Measurements from ENCODE around the gene NMRAL1.

Gene NMRAL1

DNA sequence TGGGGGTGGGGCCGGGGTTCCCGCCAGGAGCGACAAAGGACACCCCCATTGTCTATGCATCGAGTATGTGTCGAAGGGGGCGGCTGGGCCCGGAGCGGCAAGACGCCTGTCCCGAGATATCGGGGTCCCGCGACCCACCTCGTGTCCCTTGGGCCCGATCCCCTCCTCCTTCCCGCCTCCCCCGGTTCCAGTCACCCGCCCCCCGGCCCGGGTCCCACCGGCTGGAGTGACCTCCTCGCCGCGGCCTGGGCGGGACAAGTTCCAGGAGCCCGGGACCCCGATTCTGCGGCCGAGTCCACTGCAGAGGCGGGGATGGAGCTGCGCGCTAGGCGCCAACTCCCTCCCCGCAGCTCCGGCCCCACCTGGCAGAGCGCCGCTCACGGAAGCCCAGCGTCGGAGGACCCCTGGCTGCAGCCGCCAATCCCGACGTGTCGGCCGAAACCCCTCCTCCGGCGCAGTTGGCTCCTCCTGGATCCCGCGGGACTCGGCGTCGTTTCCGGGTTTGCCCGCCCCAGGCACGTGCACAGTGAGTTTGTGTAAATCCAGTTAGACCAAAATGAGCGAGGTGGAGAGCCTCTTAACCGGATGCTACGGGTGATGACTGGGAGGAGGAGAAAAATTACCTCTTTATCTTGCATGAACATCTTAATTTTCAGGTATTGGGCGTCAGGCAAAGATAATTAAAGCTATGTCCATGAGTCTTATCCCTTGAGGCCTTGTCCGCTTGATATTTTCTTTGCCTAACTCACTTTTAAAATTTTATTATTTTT is at the start of gene NMRAL1:
NMRAL1 (minus strand) TSS at position 434 of the 770 bp plus-strand sequence. CDS start 493 bp downstream, outside the sequence.
- DNase-seq: peak; percentile 78

DNA sequence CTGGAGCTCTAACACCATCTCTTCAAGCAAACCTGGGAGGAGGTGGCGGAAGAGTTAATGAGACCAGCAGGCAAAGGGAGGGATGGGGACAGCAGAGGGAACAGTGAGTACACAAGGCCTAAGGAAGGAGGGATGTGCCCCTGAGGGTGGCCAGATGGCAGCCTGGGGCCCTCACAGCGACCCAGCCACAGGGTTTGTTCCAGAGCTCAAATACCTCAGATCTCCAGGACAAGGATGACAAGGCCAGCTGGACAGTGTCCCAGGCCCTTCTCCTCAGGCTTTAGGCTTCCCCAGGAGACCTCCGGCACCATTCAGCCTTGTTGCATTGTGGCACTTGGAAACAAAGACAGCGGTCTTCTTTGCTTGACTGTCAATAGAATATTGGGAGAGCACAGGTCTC is 49.3 kb upstream of the NMRAL1 start:
- no peak for DNase-seq

DNA sequence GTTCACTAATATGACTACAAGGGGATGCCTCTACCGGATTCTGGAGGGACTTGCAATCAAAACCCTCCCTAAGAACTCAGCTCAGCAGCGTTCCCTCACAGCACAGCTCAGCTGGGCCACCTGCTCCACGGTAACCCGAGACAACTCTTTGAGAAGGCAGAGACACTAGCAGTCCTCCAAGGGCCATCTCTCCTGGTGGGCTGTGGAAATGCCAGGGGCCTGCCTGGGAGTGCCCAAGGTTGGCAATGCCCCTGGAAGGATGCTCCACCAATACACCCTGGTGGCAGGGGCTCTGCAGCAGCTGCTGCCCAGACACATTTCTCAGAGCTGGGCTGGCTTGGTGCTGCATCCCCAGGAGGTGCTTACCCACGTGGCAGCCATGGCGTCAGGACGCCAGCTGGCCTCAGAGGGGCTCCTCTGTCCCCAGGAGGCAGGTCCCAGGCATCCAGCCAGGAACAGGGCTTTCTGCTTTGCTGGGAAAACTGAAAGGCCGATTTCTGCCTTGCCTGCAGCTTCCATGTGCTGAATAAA is 47.7 kb upstream of the NMRAL1 start:
- DNase-seq: peak; percentile 24

DNA sequence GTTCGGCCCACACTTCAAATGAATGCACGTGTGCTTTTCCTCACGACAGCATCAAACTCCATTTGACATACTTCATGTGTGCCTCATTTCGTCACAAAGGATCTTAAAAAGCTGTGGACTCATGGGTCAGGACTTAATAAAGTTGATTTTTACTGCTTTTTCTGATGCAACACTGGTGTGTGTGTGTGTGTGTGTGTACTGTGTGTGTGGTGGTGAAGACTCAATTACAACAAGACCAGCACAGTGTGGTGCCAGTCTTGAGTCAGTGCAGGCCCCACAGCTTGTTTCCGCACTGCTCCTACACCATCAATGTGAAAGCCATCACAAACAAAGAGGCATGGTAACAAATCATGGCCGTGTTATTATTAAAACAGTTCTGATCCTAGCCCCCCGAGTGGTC is 46.5 kb upstream of the NMRAL1 start:
- no peak for DNase-seq

DNA sequence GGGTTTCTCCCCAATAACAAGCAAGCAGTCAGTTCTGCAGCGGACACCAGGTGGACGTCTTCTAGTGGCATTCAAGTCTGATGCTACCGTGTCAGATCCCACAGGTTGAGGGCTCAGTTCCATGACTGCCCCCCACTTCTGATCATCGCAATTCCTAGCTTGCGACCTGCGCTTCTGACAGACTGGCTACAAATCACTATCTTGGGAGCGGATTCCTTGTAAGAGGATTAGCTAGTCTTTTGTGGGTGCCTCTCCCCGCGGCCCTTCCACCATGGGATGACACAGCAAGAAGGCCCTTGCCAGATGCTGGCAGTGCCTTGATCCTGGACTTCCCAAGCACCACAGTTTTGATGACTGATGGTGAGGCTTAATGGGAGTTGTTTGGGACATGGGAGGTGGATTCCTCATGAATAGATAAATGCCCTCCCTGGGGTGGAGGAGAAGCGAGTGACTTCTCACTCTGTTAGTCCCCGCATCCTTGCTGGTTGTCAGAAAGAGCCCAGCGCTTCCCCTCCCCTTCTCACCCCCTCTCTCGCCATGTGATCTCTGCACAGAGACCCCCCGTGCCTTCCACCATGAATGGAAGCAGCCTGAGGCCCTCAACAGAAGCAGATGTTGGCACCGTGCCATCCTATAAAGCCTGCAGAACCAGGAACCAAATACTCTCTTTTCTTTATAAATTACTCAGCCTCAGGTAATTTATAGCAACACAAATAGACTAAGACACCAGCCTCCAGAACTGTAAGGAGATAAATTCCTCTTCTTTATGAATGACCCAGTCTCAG is 45.0 kb upstream of the NMRAL1 start:
- no peak for DNase-seq

DNA sequence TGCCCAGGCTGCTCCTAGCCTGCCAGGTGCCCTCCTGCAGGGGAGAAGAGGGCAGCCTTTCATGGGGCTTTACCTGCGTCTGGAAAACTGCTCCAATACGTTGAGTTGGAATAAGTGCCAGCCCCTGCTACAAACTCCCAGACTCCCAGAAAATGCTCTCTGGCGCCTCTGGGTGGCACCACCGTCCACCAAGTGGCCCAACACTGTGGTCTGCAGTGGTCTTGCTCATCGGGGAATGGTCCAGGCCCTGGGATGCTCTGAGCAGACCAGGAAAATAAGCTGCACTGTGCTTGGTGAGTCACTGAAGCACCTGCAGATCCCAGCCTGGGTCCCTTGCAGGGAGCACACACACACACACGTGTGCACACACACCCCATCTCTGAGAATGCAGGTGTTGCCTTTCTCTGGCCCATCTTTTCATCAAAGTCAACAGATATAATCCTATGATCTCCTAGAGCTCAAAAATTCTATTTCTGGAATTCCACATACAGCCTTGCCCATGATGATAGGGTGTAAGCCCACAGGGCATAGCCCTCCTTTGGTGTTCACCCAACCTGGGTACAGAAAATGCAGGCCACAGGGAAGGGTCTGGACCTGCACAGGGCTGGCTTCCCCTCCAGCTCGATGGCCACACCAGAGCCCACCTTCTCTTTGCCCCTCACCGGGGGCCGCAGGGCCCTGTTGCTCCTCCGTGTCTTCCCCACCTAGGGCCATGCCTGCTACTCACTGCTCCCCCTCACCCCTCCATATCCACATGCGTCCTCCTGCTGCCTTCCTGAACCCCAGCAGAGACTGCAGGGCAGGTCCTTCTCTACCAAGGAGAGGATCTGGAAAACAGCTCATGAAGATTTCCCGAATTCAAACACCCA is 43.6 kb upstream of the NMRAL1 start:
- DNase-seq: peak; percentile 18

DNA sequence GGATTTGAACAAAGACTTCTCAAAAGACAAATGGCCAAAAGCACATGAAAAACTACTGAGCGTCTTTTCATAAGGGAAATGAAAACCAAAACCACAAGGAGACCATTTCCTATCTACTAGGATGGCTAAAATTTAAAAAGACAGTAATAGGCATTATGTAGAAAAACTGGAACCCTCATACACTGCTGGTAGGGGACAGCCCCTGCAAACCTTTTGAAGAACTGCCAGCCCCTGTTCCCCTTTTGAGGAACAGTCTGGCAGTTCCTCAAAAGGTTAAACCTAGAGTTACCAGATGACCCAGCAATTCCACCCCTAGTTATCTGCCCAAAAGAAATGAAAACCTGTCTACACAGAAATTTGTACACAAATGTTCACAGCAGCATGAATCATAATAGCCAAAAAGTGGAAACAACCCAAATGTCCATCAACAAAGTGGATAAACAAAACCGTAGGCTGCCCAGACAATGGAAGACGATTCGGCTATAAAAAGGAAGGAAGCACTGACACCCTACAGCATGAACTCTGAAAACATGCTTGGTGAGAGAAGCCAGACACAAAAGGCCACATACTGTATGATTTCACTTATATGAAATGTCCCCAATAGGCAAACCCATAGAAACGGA is 41.3 kb upstream of the NMRAL1 start:
- no peak for DNase-seq

DNA sequence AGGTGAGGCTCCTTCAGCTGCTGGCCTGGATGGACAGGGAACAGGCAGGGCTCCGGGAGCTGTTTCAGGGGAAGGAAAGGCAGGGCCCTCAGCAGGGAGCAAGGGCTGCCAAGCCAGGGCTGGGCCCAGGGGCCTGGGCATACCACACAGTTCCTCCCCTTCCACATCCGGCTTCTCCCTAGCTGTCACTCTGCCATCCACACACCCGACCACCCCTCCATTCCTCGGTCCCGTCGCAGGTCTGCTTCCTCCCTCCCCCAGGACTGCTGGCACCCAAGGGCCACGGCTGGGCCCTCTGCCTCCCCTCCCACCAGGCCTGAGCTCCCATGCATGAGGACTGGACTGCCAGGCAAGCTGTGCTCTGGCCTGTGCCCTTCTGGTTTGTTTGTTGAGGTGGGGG is 40.2 kb upstream of the NMRAL1 start:
- no peak for DNase-seq

DNA sequence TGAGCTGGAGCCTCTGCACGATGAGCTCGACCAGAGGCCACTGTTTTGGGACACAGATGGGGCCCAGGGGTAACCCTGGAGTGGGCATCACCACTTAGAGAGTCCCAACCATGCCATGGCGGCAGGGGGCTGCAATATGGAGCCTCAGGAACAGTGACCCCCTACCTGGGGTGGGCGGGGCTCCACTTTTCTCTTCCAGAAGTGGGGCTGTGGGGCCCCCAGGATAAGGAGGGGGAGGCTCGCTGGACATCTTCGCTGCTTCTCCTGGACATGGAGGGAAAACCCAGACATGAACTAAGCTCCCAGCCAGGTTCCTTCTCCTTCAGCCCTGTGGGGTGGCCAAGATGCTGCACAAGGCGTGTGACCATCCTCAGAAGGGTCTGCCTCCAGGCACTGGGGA is 39.5 kb upstream of the NMRAL1 start:
- DNase-seq: no peak

DNA sequence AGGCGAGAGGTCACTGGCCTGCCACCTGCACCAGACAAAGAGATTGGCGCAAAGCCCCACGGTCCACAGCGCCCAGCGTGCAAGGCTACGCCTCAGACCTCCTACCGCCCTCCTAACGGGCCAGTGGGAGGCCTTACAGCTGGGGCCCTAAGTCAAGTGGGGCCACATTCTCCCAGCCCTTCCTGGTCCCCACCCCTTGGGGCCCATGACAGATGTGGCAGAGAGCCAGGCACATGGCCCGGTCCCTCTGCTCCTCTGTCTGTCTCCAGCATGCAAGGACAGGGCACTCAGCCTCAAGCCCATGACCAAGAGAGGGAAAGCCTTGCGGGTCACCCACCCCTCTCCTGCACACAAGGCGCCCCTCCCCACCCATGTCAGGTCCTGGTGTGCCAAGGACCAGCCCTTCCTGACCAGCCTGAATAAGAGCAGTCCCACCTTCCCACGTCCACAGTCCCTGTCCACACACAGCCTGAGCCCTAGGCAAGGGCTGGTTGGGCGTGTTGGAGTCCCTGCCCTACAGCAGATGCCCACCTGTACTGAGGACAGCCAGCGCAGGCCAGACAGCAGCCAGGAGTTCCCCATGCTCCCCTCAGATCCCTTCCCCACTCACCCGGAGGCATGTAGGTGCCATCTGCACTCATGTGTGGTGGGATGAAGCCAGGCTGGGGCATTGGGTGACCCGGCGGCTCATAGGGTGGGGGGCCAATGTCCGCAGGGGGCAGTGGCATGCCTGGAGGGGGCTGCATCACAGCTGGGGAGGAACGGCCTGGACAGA is 38.8 kb upstream of the NMRAL1 start:
- DNase-seq: no peak

DNA sequence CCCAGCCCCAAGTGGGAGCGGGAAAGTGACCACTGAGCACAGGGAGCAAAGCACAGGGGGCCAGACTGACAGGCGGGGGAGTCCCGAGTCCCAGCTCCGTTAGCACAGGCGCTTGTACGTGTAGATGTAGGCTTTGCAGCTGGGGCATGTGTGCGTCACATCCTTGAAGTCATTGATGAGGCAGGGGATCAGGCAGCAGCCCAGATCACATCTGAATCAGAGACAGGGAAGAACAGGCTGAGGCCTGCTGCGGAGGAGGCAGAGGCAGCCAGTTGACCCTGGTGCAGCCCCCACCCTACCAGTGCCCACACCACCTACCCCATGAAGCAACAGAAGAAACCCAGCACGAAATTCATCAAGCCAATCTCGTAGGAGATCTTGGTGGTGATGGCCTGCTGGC is 38.0 kb upstream of the NMRAL1 start:
- no peak for DNase-seq

DNA sequence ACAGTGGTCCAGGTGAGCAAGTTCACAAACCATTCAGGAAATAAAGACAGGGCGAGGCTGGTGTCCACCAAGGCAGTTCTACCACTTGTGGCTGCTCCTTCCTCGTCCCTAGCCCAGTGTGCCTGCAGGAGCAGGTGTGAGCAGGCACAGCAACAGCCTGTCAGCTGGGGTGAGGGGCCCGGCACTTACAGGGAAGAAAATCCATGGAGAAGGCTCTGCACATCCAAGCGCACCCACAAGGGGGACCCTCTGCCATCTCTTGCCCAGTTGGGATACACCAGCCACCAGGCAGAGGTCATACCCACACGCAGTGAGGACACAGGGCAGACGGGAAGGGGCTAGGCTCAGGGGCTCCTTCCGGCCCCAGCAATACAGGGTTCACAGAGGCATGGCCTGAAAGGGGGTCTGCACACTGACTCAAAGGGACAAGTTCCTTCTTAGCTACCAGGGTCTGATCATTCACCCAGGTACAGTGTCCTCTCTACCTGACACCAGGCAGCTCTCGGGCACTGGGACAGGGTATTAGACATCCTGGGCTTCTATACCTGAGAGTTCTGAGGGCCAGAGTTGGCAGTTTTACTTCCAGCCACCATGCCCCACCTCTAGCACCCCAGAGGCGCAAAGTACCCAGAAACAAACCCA is 37.1 kb upstream of the NMRAL1 start:
- peak; percentile 60 for DNase-seq

DNA sequence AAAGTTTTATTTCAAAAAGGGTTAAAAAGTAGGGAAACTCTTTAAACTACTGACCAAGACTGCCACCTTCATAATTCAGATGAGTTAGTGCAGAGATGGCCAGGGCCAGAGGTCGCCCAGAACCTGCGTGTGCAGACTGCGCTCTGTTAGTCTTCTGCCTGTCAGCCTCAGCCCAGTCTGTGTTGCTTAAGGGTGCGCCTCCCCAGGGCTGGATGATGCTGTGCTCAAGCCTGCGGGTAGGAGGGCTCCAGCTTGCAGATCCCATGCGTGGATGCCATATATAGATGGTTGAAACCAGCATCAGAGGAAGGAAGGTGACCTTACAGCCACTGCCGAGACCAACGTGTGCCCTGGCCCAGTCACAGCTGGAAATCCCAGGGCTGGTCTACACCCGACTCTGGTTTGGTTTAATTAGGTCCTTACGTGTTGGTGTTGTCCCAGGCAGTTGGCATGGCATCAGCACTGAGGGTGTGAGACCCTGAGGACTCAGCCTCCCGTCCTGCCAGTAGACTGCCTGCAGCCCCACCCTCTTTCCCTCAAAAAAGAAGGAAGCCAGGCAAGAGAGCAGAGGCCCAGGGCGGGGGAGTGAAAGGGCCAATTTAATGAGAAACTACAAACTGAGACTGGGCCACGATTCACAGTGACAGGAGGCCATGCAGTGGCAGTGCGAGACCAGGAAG is 36.5 kb upstream of the NMRAL1 start:
- DNase-seq: no peak

DNA sequence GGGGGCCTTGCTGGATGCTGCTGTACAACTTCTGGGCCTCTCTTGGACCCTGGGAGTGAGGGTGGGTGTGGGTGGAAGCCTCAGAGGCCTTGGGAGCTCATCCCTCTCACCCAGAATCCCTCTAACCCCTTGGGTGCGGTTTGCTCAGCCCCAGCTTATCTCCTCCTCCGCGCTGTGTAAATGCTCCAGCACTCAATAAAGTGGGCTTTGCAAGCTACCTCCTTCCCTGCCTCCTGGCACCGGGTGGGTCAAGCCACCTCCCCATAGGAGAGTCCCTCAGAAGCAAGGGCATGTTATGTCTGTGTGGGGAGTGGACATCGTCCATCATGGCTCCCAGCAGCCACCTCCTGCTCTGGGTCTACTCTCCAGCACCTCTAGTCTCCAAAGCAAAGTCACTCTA is 35.7 kb upstream of the NMRAL1 start:
- no peak for DNase-seq

DNA sequence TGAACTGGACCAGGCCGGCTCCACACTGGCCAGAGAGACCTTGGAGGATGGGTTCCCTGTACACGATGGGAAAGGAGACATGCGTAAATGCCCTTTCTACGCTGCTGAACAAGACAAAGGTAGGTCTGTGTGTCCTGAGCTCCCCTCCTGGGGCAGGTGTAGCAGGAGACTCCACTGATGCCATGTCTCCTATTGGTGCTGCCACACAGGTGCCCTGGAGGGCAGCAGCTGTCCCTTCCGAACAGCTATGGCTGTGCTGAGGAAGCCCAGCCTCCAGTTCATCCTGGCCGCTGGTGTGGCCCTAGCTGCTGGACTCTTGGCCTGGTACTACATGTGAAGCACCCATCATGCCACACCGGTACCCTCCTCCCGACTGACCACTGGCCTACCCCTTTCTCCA is 35.0 kb upstream of the NMRAL1 start:
- no peak for DNase-seq

DNA sequence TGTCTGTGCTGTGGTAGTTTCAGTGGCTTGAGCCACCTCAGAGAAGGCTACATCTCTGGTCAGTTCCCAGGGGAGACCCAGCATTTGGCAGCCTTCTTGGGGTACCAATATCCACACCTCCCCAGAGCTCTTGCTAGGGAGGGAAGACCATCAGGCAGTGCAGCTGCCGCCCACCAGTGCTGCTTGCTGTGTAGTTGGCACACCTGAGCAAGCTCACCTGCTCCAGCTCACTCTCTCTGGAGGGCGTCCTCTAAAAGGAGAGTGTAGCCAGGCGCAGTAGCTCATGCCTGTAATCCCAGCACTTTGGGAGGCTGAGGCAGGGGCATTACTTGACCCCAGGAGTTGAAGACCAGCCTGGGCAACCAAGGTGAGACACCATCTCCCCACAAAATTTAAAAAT is 34.4 kb upstream of the NMRAL1 start:
- no peak for DNase-seq

DNA sequence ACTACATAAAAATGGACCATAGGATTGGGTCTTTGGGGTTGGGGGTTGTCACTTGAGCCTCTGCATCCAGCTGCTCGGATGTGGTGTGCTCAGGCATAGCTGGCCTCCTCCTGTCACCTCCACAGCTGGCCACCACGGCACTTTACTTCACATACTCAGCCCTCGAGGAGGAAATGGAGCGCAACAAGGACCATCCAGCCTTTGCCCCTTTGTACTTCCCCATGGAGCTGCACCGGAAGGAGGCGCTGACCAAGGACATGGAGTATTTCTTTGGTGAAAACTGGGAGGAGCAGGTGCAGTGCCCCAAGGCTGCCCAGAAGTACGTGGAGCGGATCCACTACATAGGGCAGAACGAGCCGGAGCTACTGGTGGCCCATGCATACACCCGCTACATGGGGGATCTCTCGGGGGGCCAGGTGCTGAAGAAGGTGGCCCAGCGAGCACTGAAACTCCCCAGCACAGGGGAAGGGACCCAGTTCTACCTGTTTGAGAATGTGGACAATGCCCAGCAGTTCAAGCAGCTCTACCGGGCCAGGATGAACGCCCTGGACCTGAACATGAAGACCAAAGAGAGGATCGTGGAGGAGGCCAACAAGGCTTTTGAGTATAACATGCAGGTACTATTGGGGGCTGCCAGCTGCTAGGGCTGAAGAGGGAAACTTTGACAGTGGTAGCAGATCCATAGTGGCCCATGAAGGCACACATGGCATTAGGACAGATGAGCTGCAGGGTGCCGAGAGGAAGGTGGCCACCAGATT is 33.3 kb upstream of the NMRAL1 start:
- DNase-seq: peak; percentile 61

DNA sequence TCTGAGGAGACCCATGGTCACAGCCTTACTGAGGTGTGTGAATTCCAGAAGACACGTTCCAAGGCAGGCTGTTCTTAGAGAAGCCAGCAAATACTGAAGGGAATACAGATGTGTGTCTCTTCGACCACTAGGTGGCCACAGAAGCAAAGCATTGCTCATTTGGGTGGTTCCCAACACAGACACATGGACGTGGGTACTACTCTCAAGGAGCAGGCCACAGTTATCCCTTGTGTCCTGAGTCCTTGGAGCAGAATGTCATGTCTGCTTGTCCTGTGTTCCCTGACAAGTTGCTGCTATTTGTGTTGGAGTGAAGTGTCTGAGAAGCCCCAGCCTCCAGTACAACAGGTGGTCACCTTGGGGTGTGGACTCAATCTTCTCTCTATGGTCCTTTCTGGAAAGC is 32.0 kb upstream of the NMRAL1 start:
- DNase-seq: peak; percentile 28

DNA sequence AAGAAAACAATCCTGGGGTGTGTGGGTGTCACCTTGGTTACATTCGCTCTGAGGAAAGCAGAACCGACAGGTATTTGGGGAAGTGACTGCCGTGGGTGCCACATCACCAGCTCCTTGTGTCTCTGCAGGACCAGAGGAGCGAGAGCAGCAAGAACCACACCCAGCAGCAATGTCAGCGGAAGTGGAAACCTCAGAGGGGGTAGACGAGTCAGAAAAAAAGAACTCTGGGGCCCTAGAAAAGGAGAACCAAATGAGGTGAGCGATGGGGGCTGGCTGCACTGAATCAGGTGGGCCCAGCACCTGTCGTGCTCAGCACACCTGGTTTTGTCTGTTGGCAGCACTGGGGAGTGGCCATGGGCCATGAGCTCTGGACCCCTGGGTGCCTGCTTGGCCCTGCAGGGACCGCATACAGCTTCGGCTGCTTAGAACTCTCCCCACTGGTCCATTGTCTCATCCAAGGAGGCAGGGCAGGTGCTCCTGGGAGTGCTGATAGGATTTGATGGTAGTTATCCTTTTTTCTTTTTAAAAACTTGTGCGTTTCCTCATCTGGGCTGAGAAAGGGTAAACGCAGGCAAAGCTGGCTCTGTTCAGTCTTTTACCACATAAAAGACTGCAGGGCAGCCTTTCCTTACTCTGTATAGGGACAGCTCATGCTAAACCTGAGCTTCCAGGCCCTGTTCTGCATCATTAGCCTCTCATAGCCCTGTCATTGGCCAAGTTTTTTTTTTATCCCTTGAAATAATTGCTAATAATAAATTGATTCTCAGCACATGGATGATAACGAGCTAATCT is 31.1 kb upstream of the NMRAL1 start:
- DNase-seq: no peak

Measured in NCI-H510A treated with DMSO at 0.1 percent for 48 hours (cell line).